Fibroblast of lung (primary cell): ENCODE data around the gene KASH5.

ENCODE experiments used
- CTCF ChIP-seq, 2 donors: IDR thresholded peaks in 1 of 2; conservative IDR thresholded peaks in 1 of 2; 1 replicate in 1 of 2; 2 replicates in 1 of 2; pipeline ENCODE4 v1.5.1; 2011 to 2012; ENCODE audit warnings: low read length in 2 of 2, control low read depth in 1 of 2, inconsistent platforms in 1 of 2, low read depth in 1 of 2, mild to moderate bottlenecking in 1 of 2
- EZH2 ChIP-seq: IDR thresholded peaks from 2 replicates; pipeline ENCODE4 v1.5.1; 2012; ENCODE audit warnings: low read length, control low read depth, mild to moderate bottlenecking; ENCODE audit errors: missing control alignments

- TF ChIP-seq CTCF (conservative IDR thresholded peaks at IDR 0.05 in 1 of 2, IDR thresholded peaks at IDR 0.05 in 1 of 2; ENCODE audit: low read depth in 1 of 2, low read length in 2 of 2) (no peak), EZH2 (no peak)
Measured at GRCh38 chr19:49338691-49339300, 49.3 kb upstream of the KASH5 start.
